Islet of Langerhans (tissue), 1 donor: ENCODE measurements around the gene TLE2.
A peak's percentile ranks its signal among the peaks of the same experiment; 100 is the strongest.
"Not testable (repeated sequence)": the region's sequence is repeated elsewhere in the genome, so short reads cannot be mapped to it uniquely, and the experiment has no call there.

Experiments
- FAIRE-seq: peaks from one replicate; lab custom pipeline; 2011; peaks lifted over from hg19 to GRCh38; lab: Jason Lieb, UNC

The TLE2 gene

DNA sequence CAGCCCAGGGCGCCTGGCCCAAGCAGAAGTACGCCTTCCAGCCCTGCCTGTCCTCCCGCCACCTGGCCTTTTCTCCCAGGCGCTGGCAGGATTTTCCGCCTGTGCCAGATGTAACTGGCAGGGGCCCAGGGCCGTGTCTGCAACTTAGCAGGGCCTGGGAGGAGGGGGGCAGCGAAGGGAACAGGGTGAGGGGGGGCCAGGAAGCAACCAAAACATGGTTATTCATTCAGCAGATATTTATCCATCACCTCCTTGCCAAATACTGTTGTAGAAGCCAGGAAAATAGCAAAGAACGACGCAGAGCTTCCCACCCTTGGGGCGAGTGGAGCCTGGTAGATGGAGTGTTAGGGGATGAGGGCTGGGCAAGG, 46.1 kb downstream of the TLE2 start:
- no peak for FAIRE-seq

GRCh38 chr19:2982561-2982960, 46.5 kb downstream of the TLE2 start:
- FAIRE-seq: no peak

- no peak for FAIRE-seq
Measured at GRCh38 chr19:2981898-2982297, 47.2 kb downstream of the TLE2 start.

DNA sequence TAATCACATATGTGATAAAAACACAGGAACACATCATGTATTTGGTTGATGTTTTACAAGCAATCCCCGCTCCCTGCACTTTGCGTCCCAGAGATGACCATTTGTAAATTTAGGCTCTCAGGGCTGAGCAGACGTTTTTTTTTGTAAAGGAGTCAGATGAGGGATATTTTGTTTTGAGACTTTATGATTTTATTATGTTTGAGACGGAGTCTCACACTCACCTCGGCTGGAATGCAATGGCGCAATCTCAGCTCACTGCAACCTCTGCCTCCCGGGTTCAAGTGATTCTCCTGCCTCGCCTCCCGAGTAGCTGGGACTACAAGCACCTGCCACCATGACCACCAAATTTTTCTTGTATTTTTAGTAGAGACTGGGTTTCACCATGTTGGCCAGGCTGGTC, 50.3 kb downstream of the TLE2 start:
- no peak for FAIRE-seq

DNA sequence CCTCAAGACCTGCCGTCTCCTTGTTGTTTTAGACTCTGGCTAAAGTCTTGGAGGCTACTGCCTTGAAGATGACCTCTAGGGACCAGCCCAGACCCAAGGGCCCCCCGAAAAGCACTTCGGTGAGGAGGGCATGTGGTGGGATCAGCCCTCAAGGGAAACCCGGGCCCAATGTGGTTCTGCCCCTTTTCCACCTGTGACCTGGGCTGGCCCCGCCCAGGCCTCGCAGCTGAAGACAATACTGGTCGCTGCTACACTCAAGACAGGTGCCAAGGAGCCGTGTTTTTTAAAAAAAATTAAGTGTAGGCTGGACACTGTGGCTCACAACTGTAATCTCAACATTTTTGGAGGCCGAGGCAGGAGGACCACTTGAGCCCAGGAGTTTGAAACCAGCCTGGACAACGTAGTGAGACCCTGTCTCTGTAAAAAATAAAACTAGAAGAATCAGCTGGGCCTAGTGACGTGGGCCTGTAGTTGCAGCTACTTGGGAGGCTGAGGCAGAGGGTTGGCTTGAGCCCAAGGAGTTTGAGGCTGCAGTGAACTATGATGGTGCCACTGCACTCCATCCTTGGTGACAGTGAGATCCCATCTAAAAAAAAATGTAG, 50.8 kb downstream of the TLE2 start:
- no peak for FAIRE-seq

- FAIRE-seq: no peak
Measured at GRCh38 chr19:2977746-2978138, 51.3 kb downstream of the TLE2 start.

- FAIRE-seq: no peak
Measured at GRCh38 chr19:2977001-2977745, 51.9 kb downstream of the TLE2 start, which contains the start of gene TLE6. TLE6 (plus strand) TSS chr19:2977564; CDS start chr19:2978234, 670 bp downstream.

GRCh38 chr19:2976609-2977000, 52.5 kb downstream of the TLE2 start:
- no peak for FAIRE-seq

GRCh38 chr19:2974342-2975041, 54.6 kb downstream of the TLE2 start:
- FAIRE-seq: no peak

GRCh38 chr19:2973229-2973628, 55.9 kb downstream of the TLE2 start:
- no peak for FAIRE-seq

DNA sequence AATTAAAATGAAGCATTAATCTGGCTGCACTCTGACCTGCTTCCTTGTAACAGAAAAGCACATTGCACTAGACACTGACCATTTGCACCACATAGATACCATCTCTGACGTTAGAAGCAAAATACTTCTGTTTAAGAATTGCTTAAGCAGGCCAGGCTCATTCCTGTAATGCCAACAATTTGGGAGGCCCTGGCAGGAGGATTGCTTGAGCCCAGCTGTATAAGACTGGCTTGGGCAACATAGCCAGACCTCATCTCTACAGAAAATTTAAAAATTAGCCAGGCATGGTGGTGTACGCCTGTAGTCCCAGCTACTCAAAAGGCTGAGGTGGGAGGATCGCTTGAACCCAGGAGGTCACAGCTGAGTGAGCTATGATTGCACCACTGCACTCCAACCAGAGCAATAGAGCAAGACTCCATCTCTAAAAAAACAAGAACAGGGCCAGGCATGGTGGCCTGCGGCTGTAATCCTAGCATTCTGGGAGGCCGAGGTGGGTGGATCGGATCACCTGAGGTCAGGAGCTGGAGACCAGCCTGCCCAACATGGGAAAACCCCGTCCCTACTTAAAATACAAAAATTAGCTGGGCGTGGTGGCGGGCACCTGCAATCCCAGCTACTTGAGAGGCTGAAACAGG, 58.8 kb downstream of the TLE2 start:
- no peak for FAIRE-seq

DNA sequence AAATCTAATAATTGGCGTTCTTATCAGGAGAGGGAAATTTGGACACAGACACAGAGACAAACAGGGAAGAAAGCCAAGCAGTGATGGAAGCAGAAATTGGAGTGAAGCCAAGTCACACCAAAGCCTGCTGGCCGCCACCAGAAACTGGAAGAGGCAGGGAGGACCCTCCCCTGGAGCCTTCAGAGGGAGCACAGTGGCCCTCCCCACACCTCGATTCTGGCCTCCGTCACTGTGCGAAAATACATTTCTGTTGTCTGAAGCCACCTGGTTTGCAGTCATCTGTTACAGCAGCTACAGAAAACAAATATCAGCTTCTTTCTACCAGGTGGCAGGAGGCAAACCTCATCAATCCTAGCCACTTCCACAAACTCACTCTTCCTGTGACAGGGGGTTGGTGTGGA, 60.0 kb downstream of the TLE2 start:
- no peak for FAIRE-seq

DNA sequence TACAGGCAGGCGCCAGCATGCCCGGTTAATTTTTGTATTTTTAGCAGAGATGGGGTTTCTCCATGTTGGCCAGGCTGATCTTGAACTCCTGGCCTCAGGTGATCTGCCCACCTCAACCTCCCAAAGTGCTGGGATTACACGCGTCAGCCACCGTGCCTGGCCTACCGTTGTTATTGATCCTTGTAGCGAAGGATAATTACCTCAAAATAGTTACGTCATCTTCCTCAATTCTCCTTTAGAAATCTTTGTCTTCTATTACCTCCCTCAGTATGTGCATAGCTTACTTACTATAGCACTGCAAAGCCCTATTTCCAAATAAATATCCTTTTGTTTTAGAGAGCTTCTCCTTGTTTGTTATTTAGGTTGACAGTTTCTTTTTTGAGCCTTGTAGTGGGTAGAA, 61.1 kb downstream of the TLE2 start:
- no peak for FAIRE-seq

DNA sequence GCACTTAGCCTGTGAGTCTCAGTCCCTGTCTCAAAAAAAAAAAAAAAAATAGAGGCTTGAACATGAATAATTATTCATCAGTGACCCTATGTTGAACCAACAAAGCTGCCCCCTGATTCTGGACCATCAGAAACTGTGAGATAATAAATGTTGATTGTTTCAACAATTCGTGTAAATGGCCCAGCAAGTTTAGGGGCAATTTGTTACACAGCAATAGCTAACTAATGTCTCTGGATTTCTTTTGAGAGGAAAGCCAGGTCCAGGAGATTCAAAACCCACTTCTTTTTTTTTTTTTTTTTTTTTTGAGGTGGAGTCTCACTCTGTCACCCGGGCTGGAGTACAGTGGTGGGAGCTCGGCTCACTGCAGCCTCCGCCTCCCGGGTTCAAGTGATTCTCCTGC, 64.2 kb downstream of the TLE2 start:
- FAIRE-seq: no peak

- FAIRE-seq: not testable (repeated sequence)
Measured at GRCh38 chr19:2963631-2964030, 65.4 kb downstream of the TLE2 start.

DNA sequence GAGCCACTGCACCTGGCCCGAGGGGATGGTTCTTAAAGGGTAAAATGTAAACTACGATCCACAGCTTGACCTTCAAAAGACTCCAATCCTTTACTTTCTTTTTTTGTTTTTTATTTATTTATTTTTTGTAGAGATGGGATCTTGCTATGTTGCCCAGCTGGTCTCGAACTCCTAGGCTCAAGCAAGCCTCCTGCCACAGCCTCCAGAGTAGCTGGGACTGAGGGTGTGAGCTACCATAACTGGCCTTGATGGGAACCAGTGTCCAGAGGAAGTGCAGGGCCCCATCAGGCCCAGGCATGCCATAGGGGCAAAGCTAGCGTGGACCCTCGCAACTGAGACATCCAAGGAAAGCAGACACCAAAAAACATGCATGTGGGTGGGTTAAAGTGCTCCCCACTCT, 66.0 kb downstream of the TLE2 start:
- FAIRE-seq: no peak

DNA sequence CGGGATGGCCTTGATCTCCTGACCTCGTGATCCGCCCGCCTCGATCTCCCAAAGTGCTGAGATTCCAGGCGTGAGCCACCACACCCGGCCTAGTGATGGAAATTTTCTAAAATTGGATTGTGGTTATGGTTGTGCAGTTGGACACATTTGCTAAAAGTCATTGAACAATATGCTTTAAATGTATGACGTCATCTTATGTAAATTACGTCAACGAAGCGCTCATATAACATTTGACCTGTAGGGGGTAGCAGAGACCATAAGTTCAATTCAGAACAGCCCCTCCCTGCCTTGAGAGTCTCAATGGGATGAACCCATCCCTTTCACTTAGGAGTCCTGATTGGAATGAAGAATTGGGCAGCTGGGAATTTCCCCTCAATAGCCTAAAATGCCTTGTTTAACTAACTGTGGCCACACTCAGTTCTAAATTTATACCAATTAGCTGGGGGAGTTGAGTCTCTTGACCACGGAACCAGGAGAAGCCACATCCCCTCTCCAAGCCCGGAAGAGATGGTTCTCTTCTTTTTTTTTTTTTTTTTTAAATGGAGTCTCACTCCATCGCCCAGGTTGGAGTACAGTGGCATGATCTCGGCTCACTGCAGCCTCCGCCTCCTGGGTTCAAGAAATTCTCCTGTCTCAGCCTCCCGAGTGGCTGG, 66.9 kb downstream of the TLE2 start:
- FAIRE-seq: peak; percentile 98

GRCh38 chr19:2960120-2960519, 69.0 kb downstream of the TLE2 start:
- FAIRE-seq: no peak

GRCh38 chr19:2957160-2957559, 71.9 kb downstream of the TLE2 start:
- FAIRE-seq: no peak

DNA sequence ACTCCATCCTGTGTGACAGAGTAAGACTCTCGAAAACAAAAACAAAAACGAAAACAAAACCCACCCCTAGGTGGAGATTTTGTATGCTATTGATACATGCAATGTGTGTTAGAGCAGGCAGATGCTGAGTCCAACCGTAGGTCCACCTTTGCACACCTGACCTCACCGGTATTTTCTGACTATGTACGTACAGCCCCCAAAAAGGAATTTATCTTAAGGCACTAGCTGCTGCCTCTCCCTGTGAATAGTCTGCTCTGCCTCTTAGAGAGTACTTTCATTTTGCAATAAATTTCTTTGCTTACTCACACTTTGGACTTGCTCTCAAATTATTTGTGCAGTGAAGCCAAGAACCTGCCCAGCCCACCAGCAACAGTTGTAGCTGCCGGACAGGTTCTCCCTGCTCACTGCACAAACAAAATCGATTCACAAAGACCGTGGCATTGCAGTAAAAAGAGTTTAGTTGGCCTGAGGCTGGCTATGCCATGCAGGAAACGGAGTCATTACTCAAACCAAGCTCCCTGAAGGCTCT, 76.1 kb downstream of the TLE2 start:
- FAIRE-seq: no peak

GRCh38 chr19:2950286-2951124, 78.6 kb downstream of the TLE2 start:
- peak; percentile 95 for FAIRE-seq

- no peak for FAIRE-seq
Measured at GRCh38 chr19:2949939-2950285, 79.2 kb downstream of the TLE2 start.
